Occipital lobe (tissue), 2 donors: ENCODE measurements around the gene PPFIBP2. TPM values are rescaled to one million over a fixed set of nuclear protein-coding genes. Genes with fewer than 3 reads are reported as not detected.

Experiments
- DNase-seq: peaks from one replicate; lab custom pipeline; 2025; lab: John Stamatoyannopoulos, UW
- total RNA-seq: library from RNA; depleted of rRNA; stranded (reverse); fragments of >200 nt; gene quantifications from one replicate; pipeline ENCODE4 v1.2.3, GENCODE V29; 2014

Gene PPFIBP2
- total RNA-seq, 1 donor from 2014 or later = 15.8 TPM

GRCh38 chr11:7524462-7525235 is 10.8 kb downstream of the PPFIBP2 start:
- no peak for DNase-seq

- DNase-seq = no peak
Observed at GRCh38 chr11:7525424-7525823, 11.6 kb downstream of the PPFIBP2 start.

GRCh38 chr11:7527029-7527428 is 13.2 kb downstream of the PPFIBP2 start:
- DNase-seq = no peak

- DNase-seq = no peak
Observed at GRCh38 chr11:7528514-7529049, 14.8 kb downstream of the PPFIBP2 start.

- no peak for DNase-seq
Observed at GRCh38 chr11:7530013-7530640, 16.3 kb downstream of the PPFIBP2 start.

- no peak for DNase-seq
Observed at GRCh38 chr11:7531011-7531410, 17.2 kb downstream of the PPFIBP2 start.

GRCh38 chr11:7532405-7533145 is 18.8 kb downstream of the PPFIBP2 start:
- DNase-seq = no peak

GRCh38 chr11:7533199-7534041 is 19.6 kb downstream of the PPFIBP2 start:
- DNase-seq = no peak

GRCh38 chr11:7534042-7534378 is 20.2 kb downstream of the PPFIBP2 start:
- no peak for DNase-seq

- DNase-seq = no peak
Observed at GRCh38 chr11:7536100-7536499, 22.3 kb downstream of the PPFIBP2 start.

GRCh38 chr11:7537265-7537664 is 23.5 kb downstream of the PPFIBP2 start:
- no peak for DNase-seq

GRCh38 chr11:7538031-7538430 is 24.2 kb downstream of the PPFIBP2 start:
- DNase-seq = no peak

- no peak for DNase-seq
Observed at GRCh38 chr11:7538466-7539454, 25.0 kb downstream of the PPFIBP2 start.

- no peak for DNase-seq
Observed at GRCh38 chr11:7540830-7541555, 27.2 kb downstream of the PPFIBP2 start.

- DNase-seq = no peak
Observed at GRCh38 chr11:7543302-7543701, 29.5 kb downstream of the PPFIBP2 start.

GRCh38 chr11:7544021-7544420 is 30.2 kb downstream of the PPFIBP2 start:
- no peak for DNase-seq

GRCh38 chr11:7545611-7546010 is 31.8 kb downstream of the PPFIBP2 start:
- DNase-seq = no peak

GRCh38 chr11:7546324-7546791 is 32.6 kb downstream of the PPFIBP2 start:
- no peak for DNase-seq

GRCh38 chr11:7547687-7548086 is 33.9 kb downstream of the PPFIBP2 start:
- no peak for DNase-seq
